OCI-LY7 (cell line): Measurements from ENCODE around the gene FCHO2.

ENCODE experiments used
- EZH2phosphoT487 ChIP-seq: fragments of 200-600 bp; sonication (generic); IDR thresholded peaks from 2 replicates; pipeline ENCODE4 v1.6.1; 2018; ENCODE audit warnings: low read depth, borderline replicate concordance, mild to moderate bottlenecking, mixed run types, antibody characterized with exemption, low read length, moderate library complexity, mixed read lengths
- TF ChIP-seq, protein P1 (sequence below): fragments of 200-600 bp; sonication (generic); conservative IDR thresholded peaks from 2 replicates; pipeline ENCODE4 v1.5.1; 2014; ENCODE audit warnings: mild to moderate bottlenecking, antibody characterized with exemption, low read length, moderate library complexity, mixed read lengths

DNA sequence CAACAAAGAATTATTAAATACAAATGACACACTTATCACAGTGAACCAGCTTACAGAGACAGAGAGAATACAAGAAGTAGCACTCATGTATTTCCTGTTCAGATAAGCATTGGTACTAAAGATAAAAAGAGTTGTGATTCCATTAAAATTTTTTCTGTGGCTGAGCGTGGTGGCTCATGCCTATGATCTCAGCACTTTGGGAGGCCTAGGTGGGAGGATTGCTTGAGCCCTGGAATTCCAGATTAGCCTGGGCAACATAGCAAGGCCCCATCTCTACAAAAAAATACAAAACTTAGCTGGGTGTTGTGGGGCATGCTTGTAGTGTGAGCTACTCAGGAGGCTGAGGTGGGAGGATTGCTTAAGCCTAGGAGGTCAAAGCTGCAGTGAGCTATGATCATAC lies 32.9 kb downstream of the FCHO2 start:
- TF ChIP-seq, protein P1, sequence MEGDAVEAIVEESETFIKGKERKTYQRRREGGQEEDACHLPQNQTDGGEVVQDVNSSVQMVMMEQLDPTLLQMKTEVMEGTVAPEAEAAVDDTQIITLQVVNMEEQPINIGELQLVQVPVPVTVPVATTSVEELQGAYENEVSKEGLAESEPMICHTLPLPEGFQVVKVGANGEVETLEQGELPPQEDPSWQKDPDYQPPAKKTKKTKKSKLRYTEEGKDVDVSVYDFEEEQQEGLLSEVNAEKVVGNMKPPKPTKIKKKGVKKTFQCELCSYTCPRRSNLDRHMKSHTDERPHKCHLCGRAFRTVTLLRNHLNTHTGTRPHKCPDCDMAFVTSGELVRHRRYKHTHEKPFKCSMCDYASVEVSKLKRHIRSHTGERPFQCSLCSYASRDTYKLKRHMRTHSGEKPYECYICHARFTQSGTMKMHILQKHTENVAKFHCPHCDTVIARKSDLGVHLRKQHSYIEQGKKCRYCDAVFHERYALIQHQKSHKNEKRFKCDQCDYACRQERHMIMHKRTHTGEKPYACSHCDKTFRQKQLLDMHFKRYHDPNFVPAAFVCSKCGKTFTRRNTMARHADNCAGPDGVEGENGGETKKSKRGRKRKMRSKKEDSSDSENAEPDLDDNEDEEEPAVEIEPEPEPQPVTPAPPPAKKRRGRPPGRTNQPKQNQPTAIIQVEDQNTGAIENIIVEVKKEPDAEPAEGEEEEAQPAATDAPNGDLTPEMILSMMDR: no peak
- no peak for TF ChIP-seq EZH2phosphoT487
